Thymus (tissue), 11 donors: ENCODE results near the gene ALCAM. TPM values are rescaled to one million over a fixed set of nuclear protein-coding genes. Genes with fewer than 3 reads are reported as not detected.

Source experiments
- DNase-seq, 9 donors: peaks; one replicate each; pipeline ENCODE4 v3.0.0-alpha.2; 2013; ENCODE audit warnings: low spot score in 9 of 9, low read depth in 6 of 9, missing footprints in 1 of 9
- H3K27ac ChIP-seq, 2 donors: one replicate each; pipeline ENCODE4 v1.5.1; 2013; ENCODE audit warnings: control low read depth in 1 of 2, low read depth in 1 of 2, low read length in 1 of 2, mild to moderate bottlenecking in 1 of 2, moderate library complexity in 1 of 2
- H3K27me3 ChIP-seq, 2 donors: one replicate each; pipeline ENCODE4 v1.5.1; 2013; ENCODE audit warnings: low read length in 1 of 2; ENCODE audit not compliant: control insufficient read depth in 2 of 2, insufficient read depth in 1 of 2
- H3K36me3 ChIP-seq, 2 donors: one replicate each; pipeline ENCODE4 v1.5.1; 2013; ENCODE audit warnings: low read length in 1 of 2, mild to moderate bottlenecking in 1 of 2, moderate library complexity in 1 of 2; ENCODE audit not compliant: control insufficient read depth in 2 of 2, insufficient read depth in 2 of 2
- H3K4me1 ChIP-seq, 2 donors: one replicate each; pipeline ENCODE4 v1.5.1; 2013; ENCODE audit warnings: low read length in 2 of 2; ENCODE audit not compliant: control insufficient read depth in 2 of 2, insufficient read depth in 2 of 2
- H3K4me3 ChIP-seq, 2 donors: one replicate each; pipeline ENCODE4 v1.5.1; 2013; ENCODE audit warnings: low read length in 2 of 2, control low read depth in 1 of 2, mild to moderate bottlenecking in 1 of 2
- H3K9me3 ChIP-seq, 2 donors: one replicate each; pipeline ENCODE4 v1.5.1; 2013; ENCODE audit warnings: low read length in 1 of 2, mild to moderate bottlenecking in 1 of 2; ENCODE audit not compliant: control insufficient read depth in 2 of 2, insufficient read depth in 1 of 2
- WGBS: extraction: QIAGEN DNeasy Blood & Tissue Kit; methylation state at CpG from one replicate; pipeline ENCODE4 v1.1.7; 2013; 5-methylcytosine and 5-hydroxymethylcytosine counted together
- polyA plus RNA-seq: library from polyadenylated mRNA; stranded (reverse); fragments of 200-250 nt; gene quantifications from one replicate; pipeline ENCODE4 v1.2.3, GENCODE V29; 2013
- total RNA-seq: library from RNA; stranded (reverse); fragments of 120-200 nt; gene quantifications from one replicate; pipeline ENCODE4 v1.2.4, GENCODE V29; 2013
- donor health status: healthy.

The ALCAM gene
- total and polyA plus RNA-seq, 2 donors, result 28.4 to 38.3 TPM

- Histone ChIP-seq H3K27me3 (peaks cover 2 to 46% of the 10 kb centered on the region in 2 donors), H3K27ac (no peak overlapping the region), H3K4me3 (no peak overlapping the region), H3K9me3 (peaks cover 0 to 5% of the 10 kb centered on the region in 2 donors), H3K4me1 (peaks cover 19 to 35% of the 10 kb centered on the region in 2 donors), H3K36me3 (no peaks in the 10 kb centered on the region)
- no peak for DNase-seq
- WGBS, result 96% methylated on average over 4 of the region's 4 CpGs
Measured at GRCh38 chr3:105364128-105364527, 2.6 kb upstream of the ALCAM start.

DNA sequence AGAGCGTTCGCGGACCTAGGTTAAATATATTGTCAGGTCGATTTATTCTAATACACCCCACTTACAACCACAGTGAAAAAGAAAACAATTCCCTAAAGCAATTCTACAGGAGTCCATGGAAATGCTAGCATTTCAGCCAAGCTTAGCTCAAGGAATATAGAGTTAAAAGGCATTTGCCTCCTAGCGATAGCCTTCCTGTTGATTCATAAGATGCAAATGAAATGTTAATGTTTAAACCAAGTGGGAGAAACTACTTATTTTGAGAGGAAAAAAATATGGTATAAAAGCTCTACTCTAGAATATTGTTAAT is 1.7 kb upstream of the ALCAM start:
- Histone ChIP-seq H3K9me3 (peaks cover 0 to 5% of the 10 kb centered on the region in 2 donors), H3K36me3 (no peaks in the 10 kb centered on the region), H3K27ac (no peak overlapping the region), H3K4me1 (peaks cover 22 to 40% of the 10 kb centered on the region in 2 donors), H3K27me3 (peaks cover 2 to 50% of the 10 kb centered on the region in 2 donors), H3K4me3 (no peak overlapping the region)
- WGBS, result 85% methylated on average over 5 of the region's 5 CpGs
- DNase-seq, result no peak

GRCh38 chr3:105365391-105366325 is 1.1 kb upstream of the ALCAM start:
- peak overlapping the region; percentile 60 to 63 for H3K4me3 ChIP-seq
- peaks cover 0 to 5% of the 10 kb centered on the region in 2 donors for H3K9me3 ChIP-seq
- DNase-seq, result peak in 2 of 9 donors; percentile 2 to 4
- H3K36me3 ChIP-seq, result no peaks in the 10 kb centered on the region
- no peak overlapping the region for H3K27ac ChIP-seq
- WGBS, result 5% methylated on average over 24 of the region's 24 CpGs
- H3K27me3 ChIP-seq, result peaks cover 2 to 50% of the 10 kb centered on the region in 2 donors
- H3K4me1 ChIP-seq, result peaks cover 22 to 40% of the 10 kb centered on the region in 2 donors

GRCh38 chr3:105367063-105367405 is 325 bp downstream of the ALCAM start:
- no peak for DNase-seq
- peak overlapping the region; percentile 60 to 63 for H3K4me3 ChIP-seq
- no peaks in the 10 kb centered on the region for H3K36me3 ChIP-seq
- H3K9me3 ChIP-seq, result peaks cover 0 to 5% of the 10 kb centered on the region in 2 donors
- H3K27me3 ChIP-seq, result peaks cover 2 to 50% of the 10 kb centered on the region in 2 donors
- H3K4me1 ChIP-seq, result peaks cover 22 to 40% of the 10 kb centered on the region in 2 donors
- under 1% methylated on average over 29 of the region's 29 CpGs for WGBS
- H3K27ac ChIP-seq, result peak overlapping the region in 1 of 2 donors; percentile 83

- Histone ChIP-seq H3K27me3 (peaks cover 2 to 50% of the 10 kb centered on the region in 2 donors), H3K36me3 (no peaks in the 10 kb centered on the region), H3K4me3 (peak overlapping the region; percentile 60 to 63), H3K9me3 (peaks cover 0 to 5% of the 10 kb centered on the region in 2 donors), H3K27ac (peak overlapping the region; percentile 58 to 83), H3K4me1 (peaks cover 22 to 40% of the 10 kb centered on the region in 2 donors)
- DNase-seq, result peak in 5 of 9 donors; percentile 10 to 61 (median 16)
- under 1% methylated on average over 37 of the region's 37 CpGs for WGBS
Measured at GRCh38 chr3:105367406-105368213, 901 bp downstream of the ALCAM start.

DNA sequence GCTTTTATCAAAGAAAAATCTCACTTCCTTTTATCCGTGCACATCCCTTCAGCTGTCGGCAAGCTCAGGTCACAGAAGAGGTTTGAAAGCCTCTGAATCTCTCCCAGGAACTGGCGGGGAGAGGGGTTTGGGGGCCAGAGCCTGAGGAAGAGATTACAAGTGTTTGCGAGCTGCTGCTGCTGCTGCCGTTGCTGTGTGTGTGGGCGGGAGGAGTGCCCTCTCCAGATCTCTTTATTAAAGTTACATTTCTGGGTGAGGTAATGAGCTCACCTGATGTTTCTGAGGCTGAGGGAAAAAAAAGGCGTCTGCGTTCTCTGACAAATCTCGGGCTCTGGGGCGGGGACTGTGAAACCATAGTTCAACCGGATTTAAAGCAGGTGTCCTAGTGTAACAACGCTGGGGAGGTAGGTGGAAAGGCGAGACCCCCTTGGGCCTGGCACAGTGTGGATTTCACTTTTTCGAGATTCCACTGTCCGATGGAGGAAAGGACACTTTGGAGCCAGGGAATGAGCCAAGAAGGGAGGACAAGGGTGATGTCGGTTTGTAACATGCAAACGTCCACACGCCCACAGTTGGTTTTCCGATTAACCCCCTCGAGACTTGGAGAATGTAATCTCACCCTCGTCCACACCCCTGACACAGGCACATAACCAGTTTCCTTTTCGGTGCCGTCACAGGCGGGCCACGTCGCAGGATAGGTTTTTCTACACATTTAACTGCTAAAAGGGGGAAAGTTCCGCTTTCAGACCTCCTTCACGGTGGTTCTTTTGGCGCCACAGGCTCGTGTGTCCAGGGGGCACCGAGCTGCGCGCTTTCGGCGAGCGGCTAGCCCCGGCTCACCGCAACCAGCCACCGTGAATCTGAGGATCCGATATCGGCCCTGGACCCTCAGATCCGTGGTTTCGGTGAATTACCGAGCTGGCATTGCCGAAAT is 2.1 kb downstream of the ALCAM start:
- Histone ChIP-seq H3K27ac (peak overlapping the region; percentile 64 to 83), H3K9me3 (peaks cover 0 to 5% of the 10 kb centered on the region in 2 donors), H3K4me3 (peak overlapping the region; percentile 60 to 63), H3K4me1 (peaks cover 22 to 40% of the 10 kb centered on the region in 2 donors), H3K27me3 (peaks cover 2 to 50% of the 10 kb centered on the region in 2 donors), H3K36me3 (no peaks in the 10 kb centered on the region)
- DNase-seq, result peak in 5 of 9 donors; percentile 18 to 69 (median 34)
- WGBS, result under 1% methylated on average over 45 of the region's 45 CpGs

DNA sequence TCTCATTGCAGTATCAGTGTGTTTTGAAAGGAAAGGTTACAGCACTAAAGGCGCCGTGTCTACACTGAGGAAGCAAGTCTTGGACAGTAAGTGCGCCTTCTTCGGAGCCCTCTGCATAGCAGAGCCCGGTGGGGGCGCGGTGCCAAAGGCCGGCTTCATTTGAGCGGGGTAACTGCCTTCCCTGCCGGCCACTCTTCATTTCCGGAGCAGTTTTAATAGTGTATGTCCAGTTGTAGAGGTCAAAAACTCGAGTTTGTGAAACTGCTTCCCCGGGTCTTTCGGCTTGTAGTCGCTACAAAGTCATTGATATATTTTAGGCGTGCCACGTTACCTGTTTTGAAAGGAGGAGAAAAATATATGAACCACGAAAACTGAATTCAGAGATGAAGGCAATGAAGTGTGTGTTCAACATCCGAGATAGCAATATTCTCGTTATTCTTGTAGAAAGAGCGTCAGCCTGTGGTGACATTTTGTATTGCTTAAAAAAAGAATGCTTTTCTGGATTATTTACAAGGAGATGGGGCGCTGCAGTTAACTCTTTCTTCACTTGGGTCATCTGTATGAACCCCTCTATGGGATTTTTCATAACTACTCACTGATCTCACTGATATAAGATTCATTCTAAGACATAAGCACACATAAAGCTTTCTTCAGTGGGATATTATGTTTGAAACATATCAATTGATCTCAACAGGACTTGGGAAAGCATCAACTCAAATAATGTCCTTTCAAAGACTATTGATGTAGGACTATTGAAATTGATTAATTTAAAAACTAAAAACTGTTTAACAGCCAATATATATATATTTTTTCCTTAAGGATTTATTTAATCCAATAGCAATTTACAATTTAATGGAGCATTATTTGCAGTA is 3.0 kb downstream of the ALCAM start:
- Histone ChIP-seq H3K27me3 (peaks cover 2 to 49% of the 10 kb centered on the region in 2 donors), H3K4me3 (peak overlapping the region; percentile 60 to 63), H3K4me1 (peaks cover 22 to 40% of the 10 kb centered on the region in 2 donors), H3K27ac (peak overlapping the region; percentile 64 to 83), H3K9me3 (peaks cover 0 to 5% of the 10 kb centered on the region in 2 donors), H3K36me3 (no peaks in the 10 kb centered on the region)
- DNase-seq, result peak in 5 of 9 donors; percentile 11 to 66 (median 13)
- under 1% methylated on average over 22 of the region's 22 CpGs for WGBS

DNA sequence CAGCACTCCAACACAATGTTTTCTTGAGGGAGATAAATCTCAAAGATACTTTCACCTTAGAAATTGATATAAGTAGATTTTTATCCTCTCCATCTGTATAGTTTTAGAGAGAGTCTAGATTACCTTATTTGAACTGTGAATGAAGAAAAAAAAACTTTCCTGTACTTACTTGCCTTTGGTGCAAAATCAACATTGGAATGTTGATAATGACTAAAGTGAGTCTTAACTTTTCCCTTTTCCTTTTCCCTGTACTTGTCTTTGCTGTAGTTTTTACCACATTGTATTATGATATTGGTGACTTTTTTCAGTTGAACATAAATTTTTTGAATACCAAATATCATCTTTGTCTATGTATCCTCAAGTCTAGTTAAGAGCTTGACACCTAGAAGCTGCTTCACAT is 6.7 kb downstream of the ALCAM start:
- Histone ChIP-seq H3K4me3 (no peak overlapping the region), H3K27me3 (peaks cover 0 to 12% of the 10 kb centered on the region in 2 donors), H3K36me3 (no peaks in the 10 kb centered on the region), H3K27ac (no peak overlapping the region), H3K4me1 (peaks cover 3 to 12% of the 10 kb centered on the region in 2 donors), H3K9me3 (peaks cover 0 to 2% of the 10 kb centered on the region in 2 donors)
- DNase-seq, result no peak
